Fibroblast of peridontal ligament (primary cell): ENCODE results near the gene WASF2.

Experiments used
- DNase-seq: peaks from one replicate; pipeline ENCODE4 v3.0.0-alpha.2; 2010; ENCODE audit errors: extremely low read depth

WASF2 gene

DNA sequence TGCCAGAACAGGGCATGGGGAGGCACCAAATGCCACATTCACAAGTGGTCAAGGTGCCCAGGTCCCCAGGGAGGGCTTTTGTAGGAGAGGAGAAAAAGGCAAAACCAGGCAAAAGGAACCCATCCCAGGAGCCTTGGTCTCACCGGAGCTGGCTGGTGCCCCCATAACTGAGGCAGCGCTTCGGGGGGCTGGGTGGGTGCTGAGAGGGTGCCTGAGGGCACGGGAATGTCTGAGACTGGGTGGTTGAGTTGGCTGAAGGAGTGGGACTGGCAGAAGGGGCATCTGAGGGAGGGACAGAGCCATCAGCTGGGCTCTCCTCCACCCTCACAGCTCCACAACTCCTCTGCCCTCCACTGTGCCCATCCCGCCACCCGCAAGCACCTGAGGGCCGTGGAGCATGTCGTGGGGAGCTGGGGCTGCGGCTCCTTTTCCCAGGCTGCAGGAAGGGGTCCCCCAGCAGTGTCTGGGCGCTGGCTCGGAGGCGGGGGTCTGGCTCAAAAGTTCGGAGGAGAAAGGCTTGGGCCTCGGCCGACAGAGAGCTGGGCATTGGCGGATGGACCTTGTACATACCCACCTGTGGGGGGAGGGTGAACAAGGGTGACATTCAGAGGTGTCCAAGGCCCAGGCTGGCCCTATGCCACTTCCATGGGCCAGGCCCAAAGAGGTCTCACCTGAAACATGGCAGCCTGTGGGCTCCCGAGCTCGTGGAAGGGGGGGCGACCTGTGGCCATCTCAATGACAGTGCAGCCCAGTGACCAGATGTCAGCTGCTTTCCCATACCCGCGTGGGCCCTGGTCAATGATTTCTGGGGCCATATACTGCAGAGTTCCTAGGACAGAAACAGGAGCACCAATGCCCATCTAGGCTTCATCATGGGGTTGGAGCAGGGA lies 131.7 kb downstream of the WASF2 start:
- DNase-seq = no peak

DNA sequence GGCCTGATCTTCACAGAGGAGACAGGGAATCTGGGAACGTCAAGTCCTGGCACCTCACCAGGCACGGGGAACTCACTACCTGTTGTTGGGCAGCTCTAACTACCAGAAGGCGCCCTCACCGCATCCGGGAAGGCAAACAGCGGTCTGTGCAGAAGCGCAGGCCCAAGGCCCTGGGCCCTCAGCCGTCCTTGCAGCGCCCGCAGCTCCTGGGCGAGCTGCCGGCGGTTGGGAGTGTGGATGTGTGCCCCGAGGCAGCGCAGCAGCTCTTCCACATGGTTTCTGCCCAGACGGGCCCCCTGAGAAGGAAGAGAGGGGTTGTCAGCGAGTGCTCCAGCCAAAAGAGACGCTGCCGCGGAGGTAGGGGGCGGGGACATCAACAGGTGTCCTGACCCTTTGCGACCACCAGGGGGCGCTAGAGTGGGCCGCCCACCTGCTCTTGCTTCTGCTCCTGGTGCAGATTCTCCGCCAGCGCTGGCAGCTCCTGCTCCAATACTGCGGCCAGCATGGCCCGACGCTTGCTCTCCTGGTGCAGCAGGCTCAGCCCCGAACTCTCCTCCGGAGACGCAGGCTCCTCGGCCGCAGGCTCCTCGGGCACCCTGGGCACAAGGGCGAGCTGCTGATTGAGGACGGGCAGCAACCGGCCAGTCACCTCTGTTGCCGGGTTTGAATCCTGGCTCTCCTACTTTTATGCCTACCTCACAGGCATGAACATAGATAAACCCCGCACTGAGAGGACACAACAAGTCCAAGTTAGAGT lies 132.5 kb downstream of the WASF2 start:
- DNase-seq = peak; percentile 31

DNA sequence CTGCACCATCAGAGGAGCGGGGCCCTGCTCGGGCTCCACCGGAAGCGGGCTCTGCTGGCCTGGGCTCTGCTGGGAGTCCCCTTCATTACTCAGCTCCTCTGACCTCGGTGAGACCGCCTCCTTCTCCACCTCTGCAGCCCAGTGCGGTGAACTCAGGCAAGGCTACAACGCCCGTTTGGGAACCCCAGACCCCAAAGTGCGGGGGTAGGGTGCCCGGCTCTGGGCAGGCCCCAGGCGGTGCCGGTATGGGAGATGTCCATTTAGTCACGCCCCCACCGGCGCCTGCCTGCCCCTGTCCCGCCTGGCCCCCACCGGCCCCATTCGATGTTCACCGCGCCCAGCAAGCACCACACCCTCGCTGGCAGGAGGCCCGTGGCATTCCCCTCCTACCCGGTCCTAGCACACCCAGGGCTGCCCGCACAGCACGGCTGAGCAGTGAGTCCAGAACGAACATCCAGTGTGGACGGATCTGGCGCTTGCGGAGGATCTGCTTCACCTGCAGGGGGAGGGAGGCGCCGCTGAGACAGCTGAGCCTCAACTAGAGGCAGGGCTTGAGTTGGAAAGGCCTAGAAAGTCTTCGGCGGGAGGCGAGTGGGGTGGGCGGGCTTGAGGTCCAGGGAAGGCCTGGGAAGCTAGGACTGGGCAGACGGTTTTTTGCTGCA lies 133.2 kb downstream of the WASF2 start:
- DNase-seq = no peak

- no peak for DNase-seq
These were observed 133.7 kb downstream of the WASF2 start for GRCh38 chr1:27356277-27356618.

DNA sequence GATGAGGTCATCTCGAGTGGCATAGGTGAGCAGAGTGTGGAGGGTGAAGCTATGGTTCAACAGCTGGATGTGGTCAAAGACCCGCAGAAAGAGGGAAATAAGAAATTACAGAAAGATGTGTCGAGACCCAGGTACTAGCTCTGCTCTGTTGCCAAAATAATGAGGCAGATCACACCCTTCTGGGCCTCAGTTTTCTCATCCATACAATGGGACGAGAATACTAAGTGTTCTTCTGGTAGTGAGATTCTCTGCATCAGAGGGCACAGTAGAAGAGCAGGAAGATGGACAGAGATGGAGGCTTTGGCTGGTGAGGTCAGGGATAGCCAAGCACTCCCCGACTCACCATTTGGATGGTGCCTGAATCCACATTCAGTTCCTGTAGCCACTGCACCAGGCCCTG lies 134.3 kb downstream of the WASF2 start:
- DNase-seq = no peak
